Stimulated activated CD8-positive, alpha-beta memory T cell treated with anti-CD3 and anti-CD28 coated beads, Interleukin-7, amount 100 ng/mL, for 48 hours (primary cell): ENCODE results near the gene L1CAM.
A peak's percentile ranks its signal among the peaks of the same experiment; 100 is the strongest.

ENCODE experiments used
- DNase-seq, 2 donors: peaks; one replicate each; pipeline ENCODE4 v3.0.0-alpha.2; 2020; ENCODE audit warnings: low read depth in 1 of 2; ENCODE audit errors: extremely low read depth in 1 of 2

The L1CAM gene

DNA sequence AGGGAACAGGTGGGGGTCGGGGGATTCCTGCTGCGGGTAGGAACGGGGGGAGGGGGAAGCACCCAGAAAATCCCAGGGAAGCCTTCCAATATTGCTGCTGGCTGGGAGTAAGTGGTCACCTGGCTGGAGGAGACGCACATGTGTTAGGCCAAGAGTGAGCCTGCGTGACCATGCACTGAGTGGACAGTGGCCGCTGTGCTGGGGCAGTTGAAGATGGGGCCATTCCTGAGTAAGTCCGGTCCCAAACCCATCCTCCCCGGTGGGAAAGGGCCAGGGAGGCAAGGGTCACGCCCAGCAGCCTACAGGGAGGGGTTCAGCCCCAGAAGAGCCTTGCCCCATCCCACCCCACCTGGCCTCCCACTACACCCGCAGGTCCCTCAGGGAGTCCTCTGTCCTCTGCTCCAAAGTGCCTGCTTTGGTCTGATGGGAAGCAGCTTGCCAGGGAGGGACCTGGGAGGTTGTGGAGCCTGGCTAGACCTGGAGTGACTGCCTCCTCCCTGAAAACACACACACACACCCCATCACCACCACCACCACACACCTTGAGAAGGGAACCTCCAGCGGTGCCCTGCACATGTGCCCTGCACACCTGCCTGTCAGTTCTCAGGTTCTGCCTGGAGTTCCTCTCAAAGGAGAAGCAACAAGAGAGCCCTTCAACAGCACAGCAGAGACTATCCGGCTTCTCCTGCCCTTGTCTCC is 6.1 kb downstream of the L1CAM start:
- no peak for DNase-seq

DNA sequence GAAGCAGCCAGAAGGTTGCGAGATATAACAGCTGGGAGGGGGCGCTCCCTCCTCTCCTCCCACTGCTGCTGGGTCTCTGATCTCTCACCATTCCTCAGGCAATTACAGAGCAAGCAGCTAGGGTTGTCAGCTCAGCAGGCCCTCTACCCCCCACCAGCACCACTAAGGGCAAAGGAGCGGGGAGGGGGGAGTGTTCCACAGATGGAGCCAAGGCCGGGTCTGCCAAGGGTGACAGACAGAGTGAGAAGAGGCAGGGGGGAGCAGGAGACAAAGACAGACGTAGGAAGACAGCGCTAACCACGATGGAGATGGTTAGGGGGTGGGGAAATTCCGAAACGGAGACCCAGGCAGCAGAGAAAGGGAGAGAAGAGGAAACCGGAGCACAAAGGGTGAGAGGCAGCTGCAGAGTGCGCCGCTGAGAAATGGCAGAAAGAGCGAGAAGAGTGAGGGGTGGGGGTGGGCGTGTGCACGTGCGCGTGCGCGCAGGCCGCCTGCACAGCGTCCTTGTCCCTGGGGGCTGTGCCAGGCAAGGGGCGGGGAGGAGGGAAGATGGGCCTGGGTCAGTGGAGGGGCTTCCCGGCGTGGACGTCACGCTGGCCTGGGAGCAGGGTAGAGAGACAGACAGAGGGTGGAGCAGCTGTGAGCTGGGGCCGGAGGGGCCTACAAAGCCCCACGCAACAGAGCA is 6.9 kb downstream of the L1CAM start:
- peak in 1 of 2 donors; percentile 7 for DNase-seq

DNA sequence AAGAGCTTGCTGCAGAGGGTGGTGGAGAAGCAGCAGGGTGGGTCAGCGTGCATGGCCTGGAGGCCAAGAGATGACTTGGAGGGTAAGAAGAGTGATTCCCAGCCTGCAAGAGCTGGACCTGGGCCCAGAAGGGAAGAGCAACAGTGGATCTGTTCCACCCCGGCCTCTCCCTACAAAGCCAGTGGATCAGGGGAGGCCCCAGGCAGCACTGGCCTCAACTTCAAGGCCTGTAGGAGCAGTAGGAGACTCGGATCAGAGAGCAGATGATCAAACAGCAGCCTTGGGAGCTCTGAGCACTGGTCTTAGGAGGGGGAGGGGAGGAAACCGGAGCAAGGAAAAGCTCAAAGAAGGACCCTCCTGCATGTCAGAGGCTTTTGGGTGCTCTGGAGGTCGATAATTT is 7.6 kb downstream of the L1CAM start:
- DNase-seq, result no peak

DNA sequence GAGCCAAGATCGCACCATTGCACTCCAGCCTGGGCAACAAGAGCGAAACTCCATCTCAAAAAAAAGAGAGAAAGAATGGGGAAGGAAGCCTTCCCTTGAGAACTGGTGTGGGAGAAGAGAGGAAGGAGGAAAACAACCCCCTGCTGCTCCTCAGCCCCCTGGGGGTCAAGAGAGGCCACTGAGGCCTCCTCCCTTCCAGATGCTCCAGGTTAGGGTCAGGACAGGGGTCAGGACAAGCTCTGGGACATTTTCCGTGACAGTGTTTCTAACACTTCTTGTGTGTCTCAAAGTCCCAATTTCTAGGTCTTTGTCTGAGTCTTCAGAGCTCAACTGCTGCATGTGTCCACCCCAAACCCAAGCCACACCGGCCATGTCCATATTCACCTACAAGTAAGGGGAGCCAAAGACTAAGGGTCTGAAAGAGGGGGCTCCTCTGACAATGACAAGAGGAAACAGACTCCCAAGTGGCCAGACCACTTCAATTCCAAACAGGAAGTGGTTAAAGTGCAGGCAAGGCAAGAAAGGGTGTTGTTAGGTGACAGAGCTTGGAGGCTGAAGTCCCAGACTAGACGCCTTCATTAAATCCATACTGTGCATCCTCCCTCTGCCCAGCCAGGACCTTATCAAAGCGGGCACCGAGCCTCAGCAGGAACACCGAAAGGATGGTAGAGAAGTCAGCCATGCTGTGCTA is 8.3 kb downstream of the L1CAM start:
- DNase-seq, result no peak

DNA sequence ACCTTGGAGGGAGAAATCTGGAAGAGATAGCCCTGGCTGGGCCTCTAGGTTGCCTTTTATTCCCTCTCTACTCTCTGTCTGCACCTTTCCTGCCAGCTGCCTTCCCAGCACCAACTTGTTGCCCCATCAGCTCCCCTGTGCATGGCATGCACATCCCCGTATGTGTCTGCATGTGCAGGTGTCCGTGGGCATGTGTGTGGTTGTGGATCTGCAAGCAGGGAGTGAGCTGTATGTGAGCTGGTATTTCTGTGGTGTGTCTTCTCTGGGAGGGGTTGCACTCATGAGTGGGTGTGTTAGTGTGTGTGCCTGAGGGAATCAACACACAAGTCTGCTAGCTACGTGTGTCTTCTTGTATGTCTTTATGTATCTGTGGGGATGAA is 9.9 kb downstream of the L1CAM start:
- no peak for DNase-seq

DNA sequence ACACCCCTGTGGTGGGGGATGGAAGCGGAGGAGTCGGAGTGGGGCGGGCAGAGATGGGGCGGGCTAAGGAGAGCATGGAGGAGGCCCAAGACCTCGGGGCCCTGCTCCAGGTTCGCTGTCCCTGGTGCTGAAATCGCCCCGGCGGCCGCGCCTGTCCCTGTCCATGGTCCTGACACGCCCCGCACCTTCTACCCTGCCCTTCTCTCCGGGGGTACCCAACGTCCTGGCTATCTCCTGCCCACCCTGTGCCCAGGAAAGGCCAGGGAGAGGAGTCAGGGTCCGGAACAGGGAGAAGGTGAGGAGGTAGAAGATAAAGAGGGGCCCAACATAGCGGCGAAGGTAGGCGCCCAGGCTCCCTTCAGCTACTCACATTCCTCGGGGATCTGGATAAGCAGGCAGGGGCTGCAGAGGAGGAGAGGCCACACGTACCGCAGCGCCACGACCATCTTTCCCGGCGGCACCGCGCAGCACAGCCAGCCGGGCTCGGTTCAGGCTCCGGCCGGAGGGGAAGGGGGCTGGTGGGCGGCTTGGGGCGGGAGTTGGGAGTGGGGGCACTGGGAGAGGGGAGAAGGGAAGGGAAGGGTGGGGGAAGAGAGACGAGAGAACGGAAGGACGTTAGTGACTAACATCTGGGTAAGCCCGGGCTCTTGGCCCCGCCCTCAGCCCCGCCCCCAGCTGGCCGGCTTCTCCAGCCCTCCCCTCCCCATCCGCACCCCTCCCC is 10.4 kb downstream of the L1CAM start:
- peak; percentile 20 to 37 for DNase-seq

DNA sequence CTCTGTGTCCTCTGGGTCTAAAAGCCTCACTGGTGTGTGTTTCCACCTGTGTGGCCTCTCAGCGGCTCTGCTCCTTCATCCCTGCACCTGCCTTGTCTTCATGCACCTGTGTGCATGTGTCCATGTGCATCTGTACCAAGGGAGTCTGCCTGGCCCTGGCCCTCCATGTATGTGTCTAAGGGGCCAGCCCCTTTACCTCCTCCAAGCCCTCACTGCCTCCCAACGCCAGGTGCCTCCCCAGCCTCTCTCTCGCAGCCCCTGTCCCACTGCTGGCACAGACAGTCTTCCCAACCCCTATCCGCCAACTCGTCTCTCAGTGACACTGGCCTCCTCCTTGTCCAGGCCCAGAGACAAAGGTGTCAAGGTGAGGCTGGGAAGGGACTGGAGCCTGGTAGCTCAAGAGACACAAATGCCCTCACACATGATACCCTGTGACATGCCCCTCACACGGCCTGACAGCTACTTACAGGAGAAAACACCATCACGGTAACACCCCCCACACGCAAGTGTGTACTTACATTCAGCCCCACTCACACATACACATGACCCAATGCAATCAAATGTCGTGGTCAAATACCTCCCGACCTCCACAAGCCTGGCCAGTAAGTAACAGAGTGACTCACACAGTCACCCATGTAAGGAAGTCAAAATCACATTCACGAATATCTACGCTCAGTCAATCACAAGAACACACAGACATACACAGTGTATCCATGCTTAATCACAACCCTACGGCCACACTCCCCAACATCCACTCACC is 11.4 kb downstream of the L1CAM start:
- DNase-seq, result no peak

DNA sequence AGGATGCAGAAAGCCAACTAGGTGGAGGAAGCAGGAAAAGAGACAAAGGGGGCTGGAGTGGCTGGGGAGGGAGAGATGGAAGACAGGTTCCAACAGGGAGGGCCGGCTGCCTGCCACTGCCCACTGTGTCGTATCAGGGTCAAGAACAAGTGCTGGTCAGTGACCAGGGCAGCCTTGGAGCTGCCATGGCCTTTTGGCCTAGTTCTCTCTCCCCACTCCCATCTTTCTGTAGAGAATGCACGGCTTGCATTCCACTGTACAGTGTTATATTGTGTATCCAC is 11.9 kb downstream of the L1CAM start:
- DNase-seq, result no peak

DNA sequence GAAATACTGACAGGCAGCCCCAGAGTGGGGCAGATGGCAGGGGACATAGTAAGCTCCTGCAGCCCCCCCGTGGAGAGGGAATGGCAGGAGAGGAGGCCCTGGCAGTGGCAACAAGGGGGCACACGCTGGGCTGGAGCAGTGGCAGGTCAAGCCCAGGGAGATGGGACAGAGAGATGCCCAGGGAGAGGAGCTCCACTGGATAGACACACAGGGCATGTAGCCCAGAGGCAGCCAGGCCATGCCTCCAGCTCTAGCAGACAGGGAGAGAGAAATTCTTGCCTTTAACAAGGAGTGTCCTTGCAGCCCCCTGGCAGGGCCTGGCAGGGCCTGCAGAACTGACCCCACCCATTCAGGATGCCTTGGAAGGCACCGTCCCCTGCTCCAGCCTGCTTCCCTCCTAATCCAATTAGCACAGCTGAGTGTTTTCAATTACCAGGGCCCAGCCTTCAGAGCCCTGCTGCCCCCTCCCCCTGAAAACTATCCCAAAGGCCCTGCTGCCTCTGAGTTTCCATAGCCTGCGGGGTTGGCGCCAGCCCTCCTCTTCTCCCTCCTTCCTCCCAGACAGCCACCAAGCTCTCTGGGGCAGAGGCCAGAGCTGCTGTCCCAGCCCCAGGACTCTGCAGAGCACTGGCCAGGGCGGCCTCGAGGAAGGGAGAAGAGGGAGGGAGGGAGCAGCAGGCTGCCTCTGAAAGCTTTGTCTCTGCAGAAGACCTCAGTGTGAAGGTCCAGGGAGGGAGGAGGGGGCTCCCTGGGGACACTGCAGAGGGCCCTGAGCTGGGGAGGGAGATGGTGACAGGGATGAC is 12.5 kb downstream of the L1CAM start:
- DNase-seq, result no peak

DNA sequence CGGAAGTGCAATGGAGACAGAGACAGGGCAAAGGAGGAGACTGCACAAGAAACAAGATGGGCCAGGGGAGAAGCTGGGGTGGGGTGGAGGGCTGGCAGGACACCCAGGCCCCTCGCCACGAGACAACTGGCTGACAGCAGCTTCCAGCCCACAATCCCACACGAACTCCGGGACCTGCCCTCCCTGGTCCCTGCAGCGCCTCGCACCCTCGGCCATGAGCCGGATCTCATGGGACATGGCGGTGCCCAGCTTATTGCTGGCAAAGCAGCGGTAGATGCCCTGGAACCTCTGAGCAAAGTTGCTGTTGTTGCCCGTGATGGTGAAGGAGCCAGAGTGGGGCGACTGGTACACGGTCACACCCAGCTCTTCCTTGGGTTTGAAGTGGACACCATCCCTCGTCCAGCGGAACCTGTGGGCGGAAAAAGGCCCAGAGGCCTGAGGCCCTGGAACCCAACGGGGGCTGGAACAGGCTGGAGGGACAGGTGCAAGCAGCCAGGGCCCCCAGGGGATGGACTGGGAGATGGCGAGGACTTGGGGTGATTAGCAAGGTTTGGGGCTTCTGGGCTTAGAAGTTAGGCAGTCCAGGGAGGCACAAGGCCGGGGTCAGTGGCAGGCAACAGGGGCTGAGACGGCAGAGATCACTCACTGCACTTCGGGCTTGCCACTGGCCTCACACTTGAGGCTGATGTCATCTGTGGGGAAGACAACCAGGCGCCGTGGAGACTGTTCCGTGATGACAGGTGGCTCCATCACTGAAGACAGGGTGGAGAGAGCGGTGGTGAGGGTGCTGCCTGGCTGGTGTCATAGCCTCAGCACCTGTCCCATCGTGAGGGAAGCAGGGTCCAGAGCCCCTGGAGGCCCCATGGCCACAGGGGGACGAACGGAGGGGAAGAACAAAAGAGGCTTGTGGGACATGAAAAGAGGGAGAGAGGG is 13.8 kb downstream of the L1CAM start:
- no peak for DNase-seq

DNA sequence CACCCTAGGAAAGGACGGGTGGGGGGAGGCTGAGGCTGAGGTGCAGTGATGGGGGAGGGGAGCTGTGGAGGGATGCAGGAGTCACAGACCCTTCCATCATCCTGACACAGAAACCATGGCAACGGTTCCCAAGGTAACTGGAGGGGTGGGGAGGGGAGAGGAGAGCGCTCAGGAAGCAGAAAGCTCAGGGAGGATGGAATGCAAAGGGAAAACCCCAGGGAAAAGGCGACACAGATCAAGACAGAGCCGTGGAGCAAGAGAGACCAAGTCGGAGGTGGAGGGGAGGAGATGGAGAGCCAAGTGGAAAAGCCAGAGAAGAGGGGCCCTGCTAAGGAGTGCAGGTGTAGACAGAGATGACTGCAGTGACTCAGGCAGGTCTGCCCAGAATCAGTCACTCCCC is 14.5 kb downstream of the L1CAM start:
- no peak for DNase-seq

DNA sequence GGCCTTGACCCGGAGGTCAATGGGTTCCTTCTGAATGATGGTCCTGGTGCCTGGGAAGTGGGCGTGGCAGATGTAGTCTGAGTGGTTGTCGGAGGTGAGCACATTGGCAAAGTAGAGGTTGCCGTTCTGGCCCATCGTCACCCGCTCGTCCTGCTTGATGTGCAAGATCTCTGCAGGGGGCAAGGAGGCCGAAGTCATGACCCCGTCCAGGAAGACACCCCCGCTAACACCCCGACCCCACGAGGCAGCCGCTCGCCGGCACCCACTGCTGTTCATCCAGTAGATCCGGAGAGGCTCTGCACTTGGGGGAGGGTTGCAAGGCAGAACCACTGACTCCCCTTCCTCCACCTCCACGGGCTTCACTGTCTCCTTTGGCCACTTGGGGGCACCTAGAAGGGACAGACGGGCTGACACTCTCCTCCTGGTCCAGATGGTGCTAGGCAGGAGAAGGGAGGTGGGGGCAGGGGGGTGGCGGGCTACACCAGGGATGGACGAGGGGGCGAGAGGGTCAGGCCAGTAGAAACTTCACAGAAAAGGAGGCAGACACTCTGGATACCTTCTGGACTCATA is 15.1 kb downstream of the L1CAM start:
- DNase-seq, result no peak

DNA sequence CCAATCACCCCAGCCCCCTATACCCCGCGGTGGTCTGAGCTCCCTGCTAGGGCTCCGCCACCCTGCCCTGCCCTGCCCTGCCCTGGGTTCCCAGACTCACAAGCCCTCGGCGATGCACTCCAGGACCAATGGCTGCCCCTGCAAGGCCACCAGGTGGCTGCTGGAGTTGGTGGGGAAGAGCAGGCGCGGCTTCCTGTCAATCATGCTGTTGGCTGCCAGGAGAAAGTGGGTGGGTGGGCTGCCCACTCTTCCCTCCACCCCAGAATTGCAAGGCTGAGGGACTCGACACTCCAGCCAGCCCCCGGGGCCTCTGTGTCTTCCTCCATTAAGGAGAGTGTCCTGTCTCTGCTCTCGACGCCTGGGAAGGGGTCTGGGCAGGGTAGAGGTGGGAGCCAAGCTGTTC is 15.7 kb downstream of the L1CAM start:
- DNase-seq, result no peak

DNA sequence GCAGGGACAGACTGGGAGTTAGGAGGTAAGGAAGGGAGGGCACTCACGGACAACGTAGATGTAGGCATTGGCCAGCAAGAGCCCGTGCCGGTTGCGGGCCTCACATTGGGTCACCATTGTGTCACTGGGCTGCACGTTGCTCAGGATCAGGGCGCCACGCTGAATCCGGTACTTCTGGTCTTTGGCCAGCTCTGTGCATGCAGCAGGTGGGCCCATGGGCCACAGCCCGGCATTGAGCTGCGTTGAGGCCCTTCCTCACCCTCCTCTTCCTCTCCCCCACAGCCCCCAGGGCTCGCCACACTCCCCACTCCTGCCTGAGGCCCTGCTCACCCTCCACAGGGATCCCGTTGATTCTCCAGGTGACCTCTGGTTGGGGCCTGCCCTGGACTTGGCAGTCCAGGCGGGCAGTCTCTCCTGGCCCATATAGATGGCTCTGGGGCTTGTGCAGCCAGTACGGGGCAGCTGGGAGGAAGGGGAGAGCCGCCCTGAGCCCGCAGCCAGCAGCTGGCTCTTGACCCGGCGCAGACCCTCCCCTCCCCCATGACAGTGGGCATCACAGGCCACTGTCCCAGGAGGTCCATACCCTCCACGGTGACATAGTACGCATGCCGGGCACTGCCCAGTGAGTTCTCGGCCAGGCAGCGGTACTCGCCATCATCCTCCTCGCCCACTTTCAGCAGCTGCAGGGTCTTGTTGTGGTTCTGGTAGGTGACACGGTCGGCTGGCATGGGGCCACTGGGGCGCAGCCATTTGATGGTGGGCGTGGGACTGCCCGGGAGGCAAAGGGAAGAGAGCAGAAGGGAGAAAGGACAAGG is 16.3 kb downstream of the L1CAM start:
- no peak for DNase-seq

DNA sequence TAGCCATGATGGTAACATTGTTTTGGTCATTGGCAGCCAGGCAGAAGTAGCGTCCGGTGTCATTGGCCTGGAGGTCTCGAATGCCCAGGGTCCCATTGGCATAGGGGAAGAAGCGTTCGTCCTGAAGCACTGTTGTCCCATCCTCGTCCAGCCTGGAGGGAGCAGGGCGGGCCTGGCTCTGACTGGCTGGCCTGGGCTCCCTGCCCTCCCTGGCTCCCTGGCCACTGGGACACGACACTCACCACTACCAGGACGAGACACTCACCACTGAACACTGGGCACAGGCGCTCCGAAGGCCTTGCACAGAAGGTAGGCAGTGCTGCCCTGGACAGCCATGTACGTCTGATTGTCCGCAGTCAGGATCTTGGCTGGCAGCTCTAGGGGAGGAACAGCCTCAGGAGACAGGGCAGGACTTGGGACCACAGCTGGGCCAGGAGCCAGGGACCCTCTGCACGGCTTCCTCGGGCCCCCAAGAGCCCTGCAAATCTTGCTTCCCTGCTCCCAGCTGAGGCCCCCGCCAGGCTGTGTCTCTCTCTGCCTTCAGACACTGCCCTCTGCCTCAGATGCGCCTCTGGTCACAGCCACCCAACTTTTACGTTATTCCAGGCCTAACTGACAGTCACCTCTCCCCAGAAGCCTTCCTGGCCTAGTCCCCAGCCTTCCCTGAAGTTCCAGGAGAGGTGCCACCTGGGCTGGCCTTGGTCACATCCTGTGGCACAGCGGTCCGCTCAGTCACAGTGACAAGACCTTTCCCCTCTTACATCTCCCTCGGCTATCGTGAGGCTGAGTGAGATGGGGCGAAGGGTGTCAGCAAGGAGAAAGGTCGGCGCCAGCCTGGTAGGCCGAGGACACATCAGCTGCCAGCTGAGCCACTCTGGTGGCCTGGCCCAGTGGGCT is 17.1 kb downstream of the L1CAM start:
- no peak for DNase-seq

DNA sequence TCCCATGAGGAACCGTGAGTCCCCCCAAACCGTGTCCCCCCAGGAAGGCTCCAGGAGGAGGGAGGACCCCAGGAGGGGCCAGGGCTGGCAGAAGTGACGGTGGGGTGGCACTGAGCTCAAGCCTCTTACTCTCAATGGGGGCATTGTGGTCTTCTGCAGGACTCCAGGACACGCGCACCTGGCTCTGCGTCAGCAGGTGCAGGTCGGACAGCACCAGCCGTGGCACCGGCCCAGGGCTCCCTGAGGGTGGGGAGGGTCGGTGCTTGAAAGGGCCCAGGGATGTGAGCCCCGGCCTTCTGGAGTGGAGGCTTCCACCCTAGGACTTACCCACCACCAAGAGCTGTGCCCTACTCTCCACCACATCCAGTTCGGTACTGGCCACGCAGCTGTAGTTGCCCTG is 18.3 kb downstream of the L1CAM start:
- no peak for DNase-seq

DNA sequence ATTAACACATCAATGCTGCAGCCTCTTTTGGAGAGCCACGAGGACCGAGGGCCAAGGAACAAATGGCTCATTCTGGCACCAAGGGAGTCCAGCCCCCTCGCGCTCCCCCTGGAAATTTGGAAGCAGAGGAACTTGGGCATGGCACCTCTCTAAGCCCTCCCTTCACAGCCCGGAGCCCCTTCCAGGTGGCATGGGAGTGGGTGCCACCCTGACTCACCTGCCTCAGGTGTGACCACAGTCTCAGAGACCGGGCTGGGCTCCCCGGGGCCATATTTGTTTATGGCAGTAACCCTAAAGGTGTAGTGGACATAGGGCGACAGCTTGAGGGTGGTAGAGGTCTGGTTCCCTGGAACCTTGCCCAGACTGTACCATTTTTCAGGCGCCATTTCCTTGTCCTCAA is 18.8 kb downstream of the L1CAM start:
- no peak for DNase-seq
